ENCODE data around the gene ST6GALNAC5.

The ST6GALNAC5 gene

GRCh38 chr1:77057994-77058585 is 190.8 kb downstream of the ST6GALNAC5 start:
- in situ Hi-C loops (cut with HindIII; ENCODE audit: low pct_unique_long_range_greater_than_20kb, low sequenced_read_pairs): no loop called here
- DNase-seq (ENCODE audit: low read depth in 1 of 2, low spot score in 1 of 2): no peak
- no peak for TF ChIP-seq JUND (IDR thresholded peaks at IDR 0.05; ENCODE audit: low read depth)

- no peak for DNase-seq (ENCODE audit: low read depth in 1 of 2, low spot score in 1 of 2)
- no peak for TF ChIP-seq JUND (IDR thresholded peaks at IDR 0.05; ENCODE audit: low read depth)
- in situ Hi-C loops (cut with HindIII; ENCODE audit: low pct_unique_long_range_greater_than_20kb, low sequenced_read_pairs): no loop called here
These were observed 192.7 kb downstream of the ST6GALNAC5 start for GRCh38 chr1:77060000-77060399.

- no peak for TF ChIP-seq JUND (IDR thresholded peaks at IDR 0.05; ENCODE audit: low read depth)
- in situ Hi-C loops (cut with HindIII; ENCODE audit: low pct_unique_long_range_greater_than_20kb, low sequenced_read_pairs): no loop called here
- no peak for DNase-seq (ENCODE audit: low read depth in 1 of 2, low spot score in 1 of 2)
These were observed 193.9 kb downstream of the ST6GALNAC5 start for GRCh38 chr1:77061162-77061561.

GRCh38 chr1:77063118-77063517 is 195.8 kb downstream of the ST6GALNAC5 start:
- TF ChIP-seq JUND (IDR thresholded peaks at IDR 0.05; ENCODE audit: low read depth): no peak
- in situ Hi-C loops (cut with HindIII; ENCODE audit: low pct_unique_long_range_greater_than_20kb, low sequenced_read_pairs): no loop called here
- DNase-seq (ENCODE audit: low read depth in 1 of 2, low spot score in 1 of 2): peak in 1 of 2 experiments; percentile 26

GRCh38 chr1:77064246-77064645 is 197.0 kb downstream of the ST6GALNAC5 start:
- no peak for DNase-seq (ENCODE audit: low read depth in 1 of 2, low spot score in 1 of 2)
- no peak for TF ChIP-seq JUND (IDR thresholded peaks at IDR 0.05; ENCODE audit: low read depth)
- in situ Hi-C loops (cut with HindIII; ENCODE audit: low pct_unique_long_range_greater_than_20kb, low sequenced_read_pairs): no loop called here

- DNase-seq (ENCODE audit: low read depth in 1 of 2, low spot score in 1 of 2): no peak
- in situ Hi-C loops (cut with HindIII; ENCODE audit: low pct_unique_long_range_greater_than_20kb, low sequenced_read_pairs): no loop called here
- TF ChIP-seq JUND (IDR thresholded peaks at IDR 0.05; ENCODE audit: low read depth): no peak
These were observed 198.5 kb downstream of the ST6GALNAC5 start for GRCh38 chr1:77065693-77066342.

GRCh38 chr1:77068013-77068412 is 200.7 kb downstream of the ST6GALNAC5 start:
- no peak for TF ChIP-seq JUND (IDR thresholded peaks at IDR 0.05; ENCODE audit: low read depth)
- DNase-seq (ENCODE audit: low read depth in 1 of 2, low spot score in 1 of 2): peak in 1 of 2 experiments; percentile 25
- in situ Hi-C loops (cut with HindIII; ENCODE audit: low pct_unique_long_range_greater_than_20kb, low sequenced_read_pairs): no loop called here

GRCh38 chr1:77076759-77077158 is 209.5 kb downstream of the ST6GALNAC5 start:
- in situ Hi-C loops (cut with HindIII; ENCODE audit: low pct_unique_long_range_greater_than_20kb, low sequenced_read_pairs): no loop called here
- TF ChIP-seq JUND (IDR thresholded peaks at IDR 0.05; ENCODE audit: low read depth): no peak
- no peak for DNase-seq (ENCODE audit: low read depth in 1 of 2, low spot score in 1 of 2)

- in situ Hi-C loops (cut with HindIII; ENCODE audit: low pct_unique_long_range_greater_than_20kb, low sequenced_read_pairs): no loop called here
- no peak for TF ChIP-seq JUND (IDR thresholded peaks at IDR 0.05; ENCODE audit: low read depth)
- DNase-seq (ENCODE audit: low read depth in 1 of 2, low spot score in 1 of 2): no peak
These were observed 214.6 kb downstream of the ST6GALNAC5 start for GRCh38 chr1:77081834-77082233.

- in situ Hi-C loops (cut with HindIII; ENCODE audit: low pct_unique_long_range_greater_than_20kb, low sequenced_read_pairs): no loop called here
- no peak for TF ChIP-seq JUND (IDR thresholded peaks at IDR 0.05; ENCODE audit: low read depth)
- DNase-seq (ENCODE audit: low read depth in 1 of 2, low spot score in 1 of 2): no peak
These were observed 217.2 kb downstream of the ST6GALNAC5 start for GRCh38 chr1:77084457-77084856.

GRCh38 chr1:77085109-77085508 is 217.8 kb downstream of the ST6GALNAC5 start:
- in situ Hi-C loops (cut with HindIII; ENCODE audit: low pct_unique_long_range_greater_than_20kb, low sequenced_read_pairs): no loop called here
- DNase-seq (ENCODE audit: low read depth in 1 of 2, low spot score in 1 of 2): no peak
- TF ChIP-seq JUND (IDR thresholded peaks at IDR 0.05; ENCODE audit: low read depth): no peak

- no peak for TF ChIP-seq JUND (IDR thresholded peaks at IDR 0.05; ENCODE audit: low read depth)
- in situ Hi-C loops (cut with HindIII; ENCODE audit: low pct_unique_long_range_greater_than_20kb, low sequenced_read_pairs): no loop called here
- no peak for DNase-seq (ENCODE audit: low read depth in 1 of 2, low spot score in 1 of 2)
These were observed 222.5 kb downstream of the ST6GALNAC5 start for GRCh38 chr1:77089756-77090155.

GRCh38 chr1:77095236-77095635 is 228.0 kb downstream of the ST6GALNAC5 start:
- in situ Hi-C loops (cut with HindIII; ENCODE audit: low pct_unique_long_range_greater_than_20kb, low sequenced_read_pairs): no loop called here
- DNase-seq (ENCODE audit: low read depth in 1 of 2, low spot score in 1 of 2): no peak
- TF ChIP-seq JUND (IDR thresholded peaks at IDR 0.05; ENCODE audit: low read depth): no peak

Measured in T47D (cell line).